KOPT-K1 (cell line): ENCODE results near the gene CCNB1IP1.
"Not testable (repeated sequence)": the region's sequence is repeated elsewhere in the genome, so short reads cannot be mapped to it uniquely, and the experiment has no call there.

Source experiments
- H3K27ac ChIP-seq: fragments of 200-600 bp; sonication (generic); 2 replicates; pipeline ENCODE4 v1.5.1; 2016; ENCODE audit warnings: antibody characterized with exemption, mild to moderate bottlenecking, low read depth, low read length; ENCODE audit not compliant: poor library complexity, severe bottlenecking
- H3K36me3 ChIP-seq: fragments of 200-600 bp; sonication (generic); 2 replicates; pipeline ENCODE4 v1.5.1; 2017; ENCODE audit warnings: antibody characterized with exemption, mild to moderate bottlenecking, low read length, moderate library complexity; ENCODE audit not compliant: insufficient read depth
- H3K9me3 ChIP-seq: fragments of 200-600 bp; sonication (generic); 2 replicates; pipeline ENCODE4 v1.5.1; 2017; ENCODE audit warnings: antibody characterized with exemption, low read length, mild to moderate bottlenecking; ENCODE audit not compliant: insufficient read depth, poor library complexity, severe bottlenecking

The CCNB1IP1 gene

GRCh38 chr14:20346713-20347112, 13.6 kb upstream of the CCNB1IP1 start:
- Histone ChIP-seq H3K36me3 (peaks cover 68% of the 10 kb centered on the region), H3K9me3 (no peaks in the 10 kb centered on the region), H3K27ac (no peak overlapping the region)

- Histone ChIP-seq H3K9me3 (no peaks in the 10 kb centered on the region), H3K27ac (no peak overlapping the region), H3K36me3 (peaks cover 55% of the 10 kb centered on the region)
These were observed 12.3 kb upstream of the CCNB1IP1 start for GRCh38 chr14:20345366-20345765.

- peak overlapping the region; percentile 69 for H3K27ac ChIP-seq
- H3K9me3 ChIP-seq: no peaks in the 10 kb centered on the region
- H3K36me3 ChIP-seq: peaks cover 40% of the 10 kb centered on the region
These were observed 10.8 kb upstream of the CCNB1IP1 start for GRCh38 chr14:20343862-20344220.

GRCh38 chr14:20343092-20343861, 10.2 kb upstream of the CCNB1IP1 start, which contains the start of gene PARP2:
Gene PARP2, plus strand, starts transcription at chr14:20343635. Its CDS starts 7 bp downstream, at chr14:20343642.
- H3K27ac ChIP-seq: peak within 1 kb of the TSS; percentile 69
- no peaks in the 10 kb centered on the region for H3K9me3 ChIP-seq
- H3K36me3 ChIP-seq: peaks cover 34% of the 10 kb centered on the region

- peaks cover 19% of the 10 kb centered on the region for H3K36me3 ChIP-seq
- no peak overlapping the region for H3K27ac ChIP-seq
- H3K9me3 ChIP-seq: no peaks in the 10 kb centered on the region
These were observed 8.6 kb upstream of the CCNB1IP1 start for GRCh38 chr14:20341646-20342045.

GRCh38 chr14:20341032-20341431, 8.0 kb upstream of the CCNB1IP1 start:
- H3K27ac ChIP-seq, H3K9me3 ChIP-seq: not testable (repeated sequence)
- H3K36me3 ChIP-seq: peaks cover 13% of the 10 kb centered on the region

- Histone ChIP-seq H3K36me3 (peaks cover 4% of the 10 kb centered on the region; the same call in 1 of the 2 replicates), H3K9me3 (no peaks in the 10 kb centered on the region), H3K27ac (no peak overlapping the region)
These were observed 938 bp upstream of the CCNB1IP1 start for GRCh38 chr14:20334017-20334416.

- Histone ChIP-seq H3K9me3 (no peaks in the 10 kb centered on the region), H3K36me3 (peaks cover 10% of the 10 kb centered on the region; the same call in 1 of the 2 replicates), H3K27ac (peak overlapping the region; percentile 62)
These were observed 389 bp upstream of the CCNB1IP1 start for GRCh38 chr14:20333494-20333841.

- Histone ChIP-seq H3K27ac (peak overlapping the region; percentile 62), H3K36me3 (peaks cover 19% of the 10 kb centered on the region; the same call in 1 of the 2 replicates), H3K9me3 (no peaks in the 10 kb centered on the region)
These were observed 670 bp downstream of the CCNB1IP1 start for GRCh38 chr14:20332431-20332787.

GRCh38 chr14:20331053-20331613, 1.9 kb downstream of the CCNB1IP1 start:
- Histone ChIP-seq H3K9me3 (no peaks in the 10 kb centered on the region), H3K27ac (no peak overlapping the region)

GRCh38 chr14:20329355-20329754, 3.7 kb downstream of the CCNB1IP1 start:
- Histone ChIP-seq H3K36me3 (peaks cover 46% of the 10 kb centered on the region), H3K27ac (no peak overlapping the region), H3K9me3 (no peaks in the 10 kb centered on the region)

More at GRCh38 chr14:20331053-20331613, 1.9 kb downstream of the CCNB1IP1 start:
- H3K36me3 ChIP-seq: peaks cover 28% of the 10 kb centered on the region

GRCh38 chr14:20328705-20329104, 4.4 kb downstream of the CCNB1IP1 start:
- Histone ChIP-seq H3K36me3 (peaks cover 52% of the 10 kb centered on the region), H3K9me3 (no peaks in the 10 kb centered on the region), H3K27ac (no peak overlapping the region)

- Histone ChIP-seq H3K27ac (no peak overlapping the region), H3K36me3 (peaks cover 66% of the 10 kb centered on the region), H3K9me3 (no peaks in the 10 kb centered on the region)
These were observed 5.8 kb downstream of the CCNB1IP1 start for GRCh38 chr14:20327005-20327869.

GRCh38 chr14:20317720-20318119, 15.4 kb downstream of the CCNB1IP1 start:
- Histone ChIP-seq H3K27ac (no peak overlapping the region), H3K36me3 (peaks cover 97% of the 10 kb centered on the region)

GRCh38 chr14:20314026-20314425, 19.1 kb downstream of the CCNB1IP1 start:
- Histone ChIP-seq H3K9me3 (no peaks in the 10 kb centered on the region), H3K36me3 (peaks cover 77% of the 10 kb centered on the region), H3K27ac (no peak overlapping the region)

More at GRCh38 chr14:20317720-20318119, 15.4 kb downstream of the CCNB1IP1 start:
- no peaks in the 10 kb centered on the region for H3K9me3 ChIP-seq
